Activated B cell treated with CpG ODN at 0.5 μM for 24 hours (primary cell): ENCODE measurements around the gene TPP1. TPM values are rescaled to one million over a fixed set of nuclear protein-coding genes. Genes with fewer than 3 reads are reported as not detected.

Experiments
- ATAC-seq: fragments of 200-7000 bp; cut with Tn5 transposase; one replicate; pipeline ENCODE4 v1.10.0; 2021; ENCODE audit warnings: low read depth, mild to moderate bottlenecking, moderate library complexity
- CTCF ChIA-PET: fragments of 350-600 bp; sonication (Branson Sonifier 250); formaldehyde crosslinking; loops from one replicate; lab custom pipeline; 2021; ENCODE audit warnings: antibody characterized with exemption; lab: Charles Lee
- POLR2A ChIA-PET: fragments of 350-600 bp; sonication (Branson Sonifier 250); formaldehyde crosslinking; loops from one replicate; lab custom pipeline; 2021; ENCODE audit warnings: antibody characterized with exemption; lab: Charles Lee
- DNase-seq: peaks from one replicate; pipeline ENCODE4 v3.0.0; 2022
- H3K27ac Mint-ChIP-seq: one replicate; pipeline ENCODE4 v1.8.0; 2020; ENCODE audit warnings: mixed read lengths
- H3K27me3 Mint-ChIP-seq: one replicate; pipeline ENCODE4 v1.8.0; 2021; ENCODE audit warnings: mixed read lengths
- H3K36me3 Mint-ChIP-seq: one replicate; pipeline ENCODE4 v1.8.0; 2021; ENCODE audit warnings: low read depth, mixed read lengths
- H3K4me1 Mint-ChIP-seq: one replicate; pipeline ENCODE4 v1.8.0; 2021; ENCODE audit warnings: mixed read lengths
- H3K4me3 Mint-ChIP-seq: one replicate; pipeline ENCODE4 v1.8.0; 2020; ENCODE audit warnings: mild to moderate bottlenecking, mixed read lengths
- H3K9me3 Mint-ChIP-seq: one replicate; pipeline ENCODE4 v1.8.0; 2020; ENCODE audit warnings: mixed read lengths
- intact Hi-C: fragments of 100-400 bp; cut with micrococcal nuclease; formaldehyde crosslinking; loops from one replicate; pipeline ENCODE4 v1.15.1; 2024
- total RNA-seq: library from RNA; stranded (reverse); gene quantifications from 2 replicates; pipeline ENCODE4 v1.2.3, GENCODE V29; 2022
- TF ChIP-seq, protein P1 (sequence below): fragments of 200-600 bp; IDR thresholded peaks from one replicate; pipeline ENCODE4 v1.8.0; 2022; ENCODE audit warnings: antibody characterized with exemption, mild to moderate bottlenecking

TPP1 gene
- total RNA-seq, 1 donor from 2014 or later: 123 TPM

DNA sequence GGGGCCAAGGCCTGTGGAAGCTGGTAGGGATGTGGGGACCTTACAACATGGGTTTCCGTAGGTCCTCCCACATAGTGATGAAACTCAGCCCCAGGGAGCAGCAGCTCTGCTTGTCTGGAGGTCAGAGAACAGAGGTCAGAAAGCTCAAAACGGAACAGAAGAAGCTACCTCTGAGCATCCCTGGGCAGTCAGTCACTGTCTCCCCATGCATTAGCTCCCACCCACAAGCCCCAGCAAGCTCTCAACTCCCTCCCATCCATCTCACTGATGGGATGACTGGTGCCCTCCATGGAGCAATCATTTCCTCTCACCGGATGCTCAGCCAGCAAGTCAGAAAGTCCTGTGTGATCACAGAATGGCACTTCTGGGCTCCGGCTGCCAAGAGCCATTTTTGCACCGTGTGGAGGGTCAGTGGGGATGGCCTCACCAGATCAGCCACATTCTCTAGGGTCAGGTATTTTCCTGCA, 1.9 kb downstream of the TPP1 start:
- ChIA-PET CTCF (interaction anchor here (0.6 to 3.0 kb wide), 7 partner anchors 13 to 138 kb away, joined by 3 to 26 read pairs (median 9); partner anchors contain the start of genes ILK and MRPL17), POLR2A (interaction anchor here (1.3 to 3.5 kb wide), 13 partner anchors 10 to 926 kb away, joined by 3 to 69 read pairs (median 14); partner anchors contain the start of genes ARFIP2, ILK, MRPL17 and RRP8)
- intact Hi-C loops: no loop called here
- Mint-ChIP-seq H3K36me3 (peaks cover 8% of the 10 kb centered on the region), H3K9me3 (no peaks in the 10 kb centered on the region), H3K27me3 (no peaks in the 10 kb centered on the region), H3K27ac (no peak overlapping the region), H3K4me1 (peaks cover 7% of the 10 kb centered on the region), H3K4me3 (no peak overlapping the region)
- TF ChIP-seq, protein P1, sequence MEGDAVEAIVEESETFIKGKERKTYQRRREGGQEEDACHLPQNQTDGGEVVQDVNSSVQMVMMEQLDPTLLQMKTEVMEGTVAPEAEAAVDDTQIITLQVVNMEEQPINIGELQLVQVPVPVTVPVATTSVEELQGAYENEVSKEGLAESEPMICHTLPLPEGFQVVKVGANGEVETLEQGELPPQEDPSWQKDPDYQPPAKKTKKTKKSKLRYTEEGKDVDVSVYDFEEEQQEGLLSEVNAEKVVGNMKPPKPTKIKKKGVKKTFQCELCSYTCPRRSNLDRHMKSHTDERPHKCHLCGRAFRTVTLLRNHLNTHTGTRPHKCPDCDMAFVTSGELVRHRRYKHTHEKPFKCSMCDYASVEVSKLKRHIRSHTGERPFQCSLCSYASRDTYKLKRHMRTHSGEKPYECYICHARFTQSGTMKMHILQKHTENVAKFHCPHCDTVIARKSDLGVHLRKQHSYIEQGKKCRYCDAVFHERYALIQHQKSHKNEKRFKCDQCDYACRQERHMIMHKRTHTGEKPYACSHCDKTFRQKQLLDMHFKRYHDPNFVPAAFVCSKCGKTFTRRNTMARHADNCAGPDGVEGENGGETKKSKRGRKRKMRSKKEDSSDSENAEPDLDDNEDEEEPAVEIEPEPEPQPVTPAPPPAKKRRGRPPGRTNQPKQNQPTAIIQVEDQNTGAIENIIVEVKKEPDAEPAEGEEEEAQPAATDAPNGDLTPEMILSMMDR: no peak
- ATAC-seq (no peak), DNase-seq (peak; percentile 12)

DNA sequence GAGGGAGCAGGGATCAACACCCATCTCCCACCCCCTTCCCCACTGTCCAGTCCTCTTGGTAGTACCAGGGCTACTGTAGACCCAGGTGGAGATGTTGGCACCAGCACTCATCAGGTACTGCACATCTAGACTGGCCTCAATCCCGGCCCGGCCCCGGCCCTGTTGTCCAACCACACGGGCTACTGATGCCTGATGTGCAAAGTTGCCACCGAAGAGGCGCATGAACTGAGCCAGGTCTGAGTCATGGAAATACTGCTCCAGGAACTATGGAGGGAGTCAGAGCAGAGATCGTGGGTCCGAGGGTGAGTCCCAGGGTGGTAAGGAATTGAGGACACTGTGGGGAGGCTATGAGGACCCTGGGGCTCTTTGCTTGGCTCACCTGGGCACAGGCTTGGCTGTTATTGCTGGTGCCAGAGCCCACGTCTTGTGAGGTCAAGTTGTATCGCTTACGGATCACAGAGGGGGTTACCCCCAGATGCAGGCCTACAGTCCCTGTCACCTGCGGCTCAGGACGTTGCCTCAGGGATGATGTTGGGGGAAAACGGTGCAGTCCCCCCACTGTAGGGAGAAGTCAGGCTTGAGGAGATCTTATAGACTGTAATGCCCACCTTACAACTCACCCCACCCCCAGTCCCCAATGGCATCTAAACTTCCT, 2.5 kb downstream of the TPP1 start:
- H3K36me3 Mint-ChIP-seq: peaks cover 8% of the 10 kb centered on the region
- intact Hi-C loops: no loop called here
- H3K9me3 Mint-ChIP-seq: no peaks in the 10 kb centered on the region
- H3K4me1 Mint-ChIP-seq: peaks cover 7% of the 10 kb centered on the region
- peak overlapping the region; percentile 12 for H3K4me3 Mint-ChIP-seq
- H3K27ac Mint-ChIP-seq: peak overlapping the region; percentile 51
- no peak for ATAC-seq
- ChIA-PET CTCF (interaction anchor here (1.8 to 3.0 kb wide), 2 partner anchors 51 to 139 kb away, joined by 5 to 26 read pairs; no protein-coding TSS in a partner anchor), POLR2A (interaction anchor here (3.5 kb wide), 1 partner anchor 13 kb away, joined by 69 read pairs; the partner anchor contains the start of genes ILK and RRP8)
- TF ChIP-seq, protein P1: no peak
- no peaks in the 10 kb centered on the region for H3K27me3 Mint-ChIP-seq
- peak; percentile 10 for DNase-seq

DNA sequence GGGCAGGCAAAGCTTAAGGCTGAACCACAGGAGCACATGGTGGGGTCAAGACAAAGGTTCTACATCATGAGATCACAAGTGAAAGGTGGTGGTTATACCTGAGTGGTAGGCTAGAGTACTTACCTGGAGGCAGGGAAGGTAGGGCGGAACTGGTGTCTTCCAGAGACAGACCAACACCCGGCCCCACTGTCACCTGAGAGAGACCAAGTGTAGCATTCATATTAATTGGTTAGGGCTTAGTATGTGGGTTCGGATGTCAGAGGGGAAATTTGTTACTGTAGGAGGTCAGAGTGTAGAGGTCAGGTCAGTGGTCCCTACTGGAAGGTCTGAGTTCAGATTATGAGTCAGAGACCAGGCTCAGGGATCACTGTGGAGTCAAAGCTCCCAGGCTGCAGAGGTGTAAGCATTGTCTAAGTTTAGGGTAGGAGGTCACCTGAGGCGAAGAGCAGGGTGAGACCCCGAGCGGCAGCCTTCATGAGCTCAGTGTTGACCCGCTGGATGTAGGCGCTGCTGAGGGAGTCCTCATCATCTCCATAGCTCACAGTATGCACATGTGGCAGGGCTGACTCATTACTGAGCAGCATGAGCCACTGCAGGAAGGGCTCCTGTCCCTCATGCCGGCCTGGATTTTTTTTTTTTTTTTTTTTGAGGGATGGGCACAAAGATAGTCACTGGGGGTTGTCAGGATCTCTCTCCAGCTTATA, 3.2 kb downstream of the TPP1 start:
- H3K36me3 Mint-ChIP-seq: peaks cover 14% of the 10 kb centered on the region
- intact Hi-C loops: no loop called here
- H3K9me3 Mint-ChIP-seq: no peaks in the 10 kb centered on the region
- DNase-seq: no peak
- TF ChIP-seq, protein P1: no peak
- no peaks in the 10 kb centered on the region for H3K27me3 Mint-ChIP-seq
- peak overlapping the region; percentile 51 for H3K27ac Mint-ChIP-seq
- POLR2A ChIA-PET: interaction anchor here (1.2 kb wide), 1 partner anchor 67 kb away, joined by 3 read pairs; the partner anchor contains the start of gene MRPL17
- H3K4me1 Mint-ChIP-seq: peaks cover 13% of the 10 kb centered on the region
- ATAC-seq: no peak
- CTCF ChIA-PET: no interaction called here
- peak overlapping the region; percentile 12 for H3K4me3 Mint-ChIP-seq

DNA sequence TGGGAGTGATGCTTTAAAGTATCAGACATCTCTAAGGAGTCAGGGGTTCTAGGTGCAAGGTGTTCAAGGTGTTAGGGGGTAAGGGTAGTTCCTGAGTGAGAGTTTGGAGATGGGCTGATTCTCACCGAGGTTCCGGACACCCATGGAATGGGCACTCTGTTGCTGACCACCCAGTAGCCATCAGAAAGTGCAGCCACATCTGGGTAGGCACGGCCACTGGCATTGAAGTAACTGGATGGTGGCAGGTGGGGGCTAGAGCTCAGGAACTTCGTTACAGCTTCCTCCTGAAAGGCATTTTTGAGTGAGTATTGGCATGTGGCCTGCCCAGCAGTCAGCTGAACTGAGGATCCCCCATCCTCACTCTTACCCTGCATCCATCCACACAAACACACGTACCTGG, 4.2 kb downstream of the TPP1 start:
- Mint-ChIP-seq H3K36me3 (peaks cover 24% of the 10 kb centered on the region), H3K27ac (no peak overlapping the region), H3K4me1 (peaks cover 21% of the 10 kb centered on the region), H3K9me3 (no peaks in the 10 kb centered on the region), H3K4me3 (no peak overlapping the region), H3K27me3 (no peaks in the 10 kb centered on the region)
- TF ChIP-seq, protein P1: no peak
- ATAC-seq (no peak), DNase-seq (no peak)
- ChIA-PET CTCF (no interaction called here), POLR2A (interaction anchor here (1.2 kb wide), 1 partner anchor 68 kb away, joined by 3 read pairs; the partner anchor contains the start of gene MRPL17)
- intact Hi-C loops: no loop called here

DNA sequence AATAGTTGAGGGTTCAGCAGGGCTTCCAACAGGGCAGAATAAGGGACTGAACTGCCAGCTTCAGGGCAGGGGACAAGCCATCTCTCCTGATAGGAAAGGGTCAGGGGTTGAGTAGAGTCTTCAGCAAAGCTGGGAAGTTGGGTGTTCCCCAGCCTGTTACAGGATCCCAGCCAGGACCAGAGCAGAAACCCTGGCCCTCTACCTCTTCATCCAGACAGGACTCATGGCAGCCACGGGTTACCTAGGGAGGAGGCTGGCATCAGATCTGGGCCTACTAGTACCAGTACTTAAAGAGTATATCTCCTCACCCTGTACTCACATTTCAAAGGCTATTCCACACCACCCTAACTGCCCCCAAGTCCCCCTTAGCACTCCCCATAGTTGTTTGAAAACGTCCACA, 4.8 kb downstream of the TPP1 start:
- intact Hi-C loops: loop anchor here (5.0 kb wide), 2 partner anchors 898 to 927 kb away; partner anchors contain the start of genes PPFIBP2, TRIM22 and TRIM5
- DNase-seq: no peak
- ChIA-PET CTCF (no interaction called here), POLR2A (no interaction called here)
- no peak overlapping the region for H3K27ac Mint-ChIP-seq
- no peaks in the 10 kb centered on the region for H3K27me3 Mint-ChIP-seq
- ATAC-seq: no peak
- H3K4me1 Mint-ChIP-seq: peaks cover 25% of the 10 kb centered on the region
- TF ChIP-seq, protein P1: no peak
- H3K9me3 Mint-ChIP-seq: no peaks in the 10 kb centered on the region
- no peak overlapping the region for H3K4me3 Mint-ChIP-seq
- H3K36me3 Mint-ChIP-seq: peaks cover 30% of the 10 kb centered on the region
